Measurements from ENCODE around the gene RPS6KL1.

- TF ChIP-seq, protein P1, sequence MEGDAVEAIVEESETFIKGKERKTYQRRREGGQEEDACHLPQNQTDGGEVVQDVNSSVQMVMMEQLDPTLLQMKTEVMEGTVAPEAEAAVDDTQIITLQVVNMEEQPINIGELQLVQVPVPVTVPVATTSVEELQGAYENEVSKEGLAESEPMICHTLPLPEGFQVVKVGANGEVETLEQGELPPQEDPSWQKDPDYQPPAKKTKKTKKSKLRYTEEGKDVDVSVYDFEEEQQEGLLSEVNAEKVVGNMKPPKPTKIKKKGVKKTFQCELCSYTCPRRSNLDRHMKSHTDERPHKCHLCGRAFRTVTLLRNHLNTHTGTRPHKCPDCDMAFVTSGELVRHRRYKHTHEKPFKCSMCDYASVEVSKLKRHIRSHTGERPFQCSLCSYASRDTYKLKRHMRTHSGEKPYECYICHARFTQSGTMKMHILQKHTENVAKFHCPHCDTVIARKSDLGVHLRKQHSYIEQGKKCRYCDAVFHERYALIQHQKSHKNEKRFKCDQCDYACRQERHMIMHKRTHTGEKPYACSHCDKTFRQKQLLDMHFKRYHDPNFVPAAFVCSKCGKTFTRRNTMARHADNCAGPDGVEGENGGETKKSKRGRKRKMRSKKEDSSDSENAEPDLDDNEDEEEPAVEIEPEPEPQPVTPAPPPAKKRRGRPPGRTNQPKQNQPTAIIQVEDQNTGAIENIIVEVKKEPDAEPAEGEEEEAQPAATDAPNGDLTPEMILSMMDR (conservative IDR thresholded peaks at IDR 0.05; ENCODE audit: low read depth, low read length): no peak
- no peak for TF ChIP-seq EZH2phosphoT487 (IDR thresholded peaks at IDR 0.05; ENCODE audit: borderline replicate concordance, low read length)
- TF ChIP-seq EZH2 (IDR thresholded peaks at IDR 0.05; ENCODE audit: low read length, unreplicated experiment): no peak
These were observed 15.8 kb upstream of the RPS6KL1 start for GRCh38 chr14:74938531-74939495.
